ENCODE measurements around the gene CCDC88B.

GRCh38 chr11:64384028-64384737 lies 44.2 kb downstream of the CCDC88B start:
- TF ChIP-seq CTCF (conservative IDR thresholded peaks at IDR 0.05; ENCODE audit: low read length), result no peak
- no peak for TF ChIP-seq EZH2phosphoT487 (IDR thresholded peaks at IDR 0.05; ENCODE audit: borderline replicate concordance)
